Measurements from ENCODE around the gene PCDHGA11.
"Not testable (repeated sequence)": the region's sequence is repeated elsewhere in the genome, so short reads cannot be mapped to it uniquely, and the experiment has no call there.

The PCDHGA11 gene

DNA sequence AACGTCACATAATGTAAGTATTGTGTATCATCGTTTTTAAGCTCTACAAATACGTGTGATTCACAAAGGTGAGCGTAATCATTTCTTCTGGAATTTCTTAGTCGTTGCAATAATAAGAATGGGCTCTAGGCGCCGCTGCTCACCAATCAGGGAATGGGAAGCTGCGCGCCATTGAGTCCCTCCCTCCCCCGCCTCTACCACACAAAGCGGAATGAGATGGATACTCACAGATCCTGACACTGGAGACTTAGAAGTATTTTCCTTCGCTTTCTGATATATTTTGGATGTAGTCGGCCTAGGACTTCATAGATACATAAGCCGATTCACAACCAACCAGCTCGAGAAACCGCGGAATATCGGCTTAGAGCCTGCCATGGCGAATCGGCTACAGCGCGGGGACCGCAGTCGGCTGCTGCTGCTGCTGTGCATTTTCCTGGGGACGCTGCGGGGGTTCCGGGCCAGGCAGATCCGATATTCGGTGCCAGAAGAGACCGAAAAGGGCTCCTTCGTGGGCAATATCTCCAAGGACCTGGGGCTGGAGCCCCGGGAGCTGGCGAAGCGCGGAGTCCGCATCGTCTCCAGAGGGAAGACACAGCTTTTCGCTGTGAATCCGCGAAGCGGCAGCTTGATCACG, at the start of gene PCDHGA11:
PCDHGA11 (plus strand) TSS at position 197 of the 634 bp plus-strand sequence; CDS start at position 374, 177 bp downstream.
- no peak for DNase-seq

DNA sequence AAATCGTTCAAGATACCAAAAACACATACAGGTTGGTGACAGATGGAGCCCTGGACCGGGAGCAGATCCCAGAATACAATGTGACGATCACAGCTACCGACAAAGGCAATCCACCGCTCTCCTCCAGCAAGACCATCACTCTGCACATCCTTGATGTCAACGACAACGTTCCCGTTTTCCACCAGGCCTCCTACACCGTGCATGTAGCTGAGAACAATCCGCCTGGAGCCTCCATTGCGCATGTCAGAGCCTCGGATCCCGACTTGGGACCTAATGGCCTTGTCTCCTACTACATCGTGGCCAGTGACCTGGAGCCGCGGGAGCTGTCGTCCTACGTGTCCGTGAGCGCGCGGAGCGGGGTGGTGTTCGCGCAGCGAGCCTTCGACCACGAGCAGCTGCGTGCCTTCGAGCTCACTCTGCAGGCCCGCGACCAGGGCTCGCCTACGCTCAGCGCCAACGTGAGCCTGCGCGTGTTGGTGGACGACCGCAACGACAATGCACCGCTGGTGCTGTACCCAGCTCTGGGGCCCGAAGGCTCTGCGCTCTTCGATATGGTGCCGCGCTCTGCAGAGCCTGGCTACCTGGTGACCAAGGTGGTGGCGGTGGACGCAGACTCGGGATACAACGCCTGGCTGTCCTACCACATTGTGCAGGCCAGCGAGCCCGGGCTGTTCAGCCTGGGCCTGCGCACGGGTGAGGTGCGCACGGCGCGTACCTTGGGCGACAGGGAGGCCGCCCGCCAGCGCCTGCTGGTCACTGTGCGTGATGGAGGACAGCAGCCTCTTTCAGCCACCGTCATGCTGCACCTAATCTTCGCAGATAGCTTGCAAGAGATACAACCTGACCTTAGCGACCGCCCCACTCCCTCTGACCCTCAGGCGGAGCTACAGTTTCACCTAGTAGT, 49.0 kb upstream of the PCDHGA11 start:
- no peak for DNase-seq

DNA sequence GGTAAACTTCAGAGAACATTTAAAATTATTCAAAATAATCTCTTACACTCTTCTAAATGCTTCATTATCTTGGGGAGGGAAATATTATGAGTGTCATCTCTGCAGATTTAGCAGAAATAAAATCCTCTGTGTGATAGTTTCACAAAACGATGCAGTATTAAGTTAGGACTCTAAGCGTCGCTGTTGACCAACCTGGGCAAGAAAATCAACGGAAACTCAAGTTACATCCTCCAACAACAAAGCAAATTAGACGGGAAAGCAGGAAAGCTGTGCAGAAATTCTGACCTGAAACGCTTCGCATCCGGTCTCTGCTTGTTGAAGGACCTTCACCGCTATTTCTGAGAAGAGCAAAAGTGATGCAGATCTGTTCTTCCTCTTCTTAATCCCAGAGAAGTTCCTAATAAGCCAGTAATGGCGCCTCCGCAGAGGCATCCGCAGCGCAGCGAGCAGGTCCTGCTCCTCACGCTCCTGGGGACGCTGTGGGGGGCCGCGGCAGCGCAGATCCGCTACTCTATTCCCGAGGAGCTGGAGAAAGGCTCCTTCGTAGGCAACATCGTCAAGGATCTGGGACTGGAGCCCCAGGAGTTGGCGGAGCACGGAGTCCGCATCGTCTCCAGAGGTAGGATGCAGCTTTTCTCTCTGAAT, 47.1 kb upstream of the PCDHGA11 start, which contains the start of gene PCDHGA6:
PCDHGA6 (plus strand) TSS at position 219 of the 645 bp plus-strand sequence; CDS start at position 412, 193 bp downstream.
- no peak for DNase-seq

DNA sequence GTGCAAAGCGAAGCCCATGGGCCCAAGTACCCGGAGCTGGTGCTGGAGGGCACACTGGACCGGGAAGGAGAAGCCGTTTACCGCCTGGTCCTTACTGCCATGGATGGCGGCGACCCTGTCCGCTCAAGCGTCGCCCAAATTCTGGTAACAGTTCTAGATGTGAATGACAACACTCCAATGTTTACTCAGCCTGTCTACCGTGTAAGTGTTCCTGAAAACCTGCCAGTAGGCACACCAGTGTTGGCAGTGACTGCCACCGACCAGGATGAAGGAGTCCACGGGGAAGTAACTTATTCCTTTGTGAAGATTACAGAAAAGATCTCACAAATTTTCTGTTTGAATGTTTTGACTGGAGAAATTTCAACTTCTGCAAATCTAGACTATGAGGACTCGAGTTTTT, 46.2 kb upstream of the PCDHGA11 start:
- DNase-seq: no peak

DNA sequence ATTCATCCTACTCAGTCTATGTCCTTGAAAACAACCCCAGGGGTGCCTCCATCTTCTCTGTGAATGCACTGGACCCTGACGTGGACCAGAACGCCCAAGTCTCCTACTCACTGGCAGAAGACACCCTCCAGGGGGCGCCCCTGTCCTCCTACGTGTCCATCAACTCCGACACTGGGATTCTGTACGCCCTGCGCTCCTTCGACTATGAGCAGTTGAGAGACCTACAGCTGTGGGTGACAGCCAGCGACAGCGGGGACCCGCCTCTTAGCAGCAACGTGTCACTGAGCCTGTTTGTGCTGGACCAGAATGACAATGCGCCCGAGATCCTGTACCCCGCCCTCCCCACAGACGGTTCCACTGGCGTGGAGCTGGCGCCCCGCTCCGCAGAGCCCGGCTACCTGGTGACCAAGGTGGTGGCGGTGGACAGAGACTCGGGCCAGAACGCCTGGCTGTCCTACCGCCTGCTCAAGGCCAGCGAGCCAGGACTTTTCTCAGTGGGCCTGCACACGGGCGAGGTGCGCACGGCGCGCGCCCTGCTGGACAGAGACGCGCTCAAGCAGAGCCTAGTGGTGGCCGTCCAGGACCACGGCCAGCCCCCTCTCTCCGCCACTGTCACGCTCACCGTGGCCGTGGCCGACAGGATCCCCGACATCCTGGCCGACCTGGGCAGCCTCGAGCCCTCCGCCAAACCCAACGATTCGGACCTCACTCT, 45.3 kb upstream of the PCDHGA11 start:
- not testable (repeated sequence) for DNase-seq

DNA sequence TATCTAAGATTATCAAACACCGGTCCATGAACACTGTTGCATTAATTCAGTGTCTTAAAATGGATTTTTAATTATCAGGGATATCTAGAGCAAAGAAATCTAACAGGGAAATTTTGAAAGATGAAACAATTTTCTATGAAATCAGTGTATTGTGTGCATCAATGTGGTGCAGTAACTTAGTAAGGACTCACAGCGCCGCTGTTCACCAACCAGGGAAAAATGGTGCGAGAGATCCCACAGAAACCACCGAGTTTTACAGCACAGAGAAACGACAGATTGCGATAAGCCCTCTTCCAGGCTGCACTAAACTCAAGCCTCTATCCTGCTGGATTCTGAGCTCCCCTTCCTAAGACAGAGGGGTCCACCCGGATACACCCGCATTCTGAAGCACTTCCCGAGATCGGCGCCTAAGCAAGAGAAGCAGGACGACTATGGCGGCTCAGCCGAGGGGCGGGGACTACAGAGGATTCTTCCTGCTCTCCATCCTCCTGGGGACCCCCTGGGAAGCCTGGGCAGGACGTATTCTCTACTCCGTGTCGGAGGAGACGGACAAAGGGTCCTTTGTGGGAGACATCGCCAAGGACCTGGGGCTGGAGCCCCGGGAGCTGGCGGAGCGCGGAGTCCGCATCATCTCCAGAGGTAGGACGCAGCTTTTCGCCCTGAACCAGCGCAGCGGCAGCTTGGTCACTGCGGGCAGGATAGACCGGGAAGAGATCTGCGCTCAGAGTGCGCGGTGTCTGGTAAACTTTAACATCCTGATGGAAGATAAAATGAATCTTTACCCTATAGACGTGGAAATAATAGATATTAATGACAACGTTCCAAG, 38.2 kb upstream of the PCDHGA11 start, which contains the start of gene PCDHGA7:
PCDHGA7 (plus strand) TSS at position 274 of the 826 bp plus-strand sequence; CDS start at position 432, 158 bp downstream.
- DNase-seq: no peak

DNA sequence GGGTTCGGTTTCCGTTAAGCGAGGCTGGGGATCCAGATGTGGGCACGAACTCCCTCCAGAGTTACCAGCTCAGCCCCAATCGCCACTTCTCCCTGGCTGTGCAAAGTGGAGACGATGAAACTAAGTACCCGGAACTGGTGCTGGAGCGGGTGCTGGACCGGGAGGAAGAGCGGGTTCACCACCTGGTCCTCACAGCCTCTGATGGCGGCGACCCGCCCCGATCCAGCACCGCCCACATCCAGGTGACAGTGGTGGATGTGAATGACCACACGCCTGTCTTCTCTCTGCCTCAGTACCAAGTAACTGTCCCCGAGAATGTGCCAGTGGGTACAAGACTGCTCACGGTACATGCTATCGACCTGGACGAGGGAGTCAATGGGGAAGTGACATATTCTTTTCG, 37.5 kb upstream of the PCDHGA11 start:
- no peak for DNase-seq

DNA sequence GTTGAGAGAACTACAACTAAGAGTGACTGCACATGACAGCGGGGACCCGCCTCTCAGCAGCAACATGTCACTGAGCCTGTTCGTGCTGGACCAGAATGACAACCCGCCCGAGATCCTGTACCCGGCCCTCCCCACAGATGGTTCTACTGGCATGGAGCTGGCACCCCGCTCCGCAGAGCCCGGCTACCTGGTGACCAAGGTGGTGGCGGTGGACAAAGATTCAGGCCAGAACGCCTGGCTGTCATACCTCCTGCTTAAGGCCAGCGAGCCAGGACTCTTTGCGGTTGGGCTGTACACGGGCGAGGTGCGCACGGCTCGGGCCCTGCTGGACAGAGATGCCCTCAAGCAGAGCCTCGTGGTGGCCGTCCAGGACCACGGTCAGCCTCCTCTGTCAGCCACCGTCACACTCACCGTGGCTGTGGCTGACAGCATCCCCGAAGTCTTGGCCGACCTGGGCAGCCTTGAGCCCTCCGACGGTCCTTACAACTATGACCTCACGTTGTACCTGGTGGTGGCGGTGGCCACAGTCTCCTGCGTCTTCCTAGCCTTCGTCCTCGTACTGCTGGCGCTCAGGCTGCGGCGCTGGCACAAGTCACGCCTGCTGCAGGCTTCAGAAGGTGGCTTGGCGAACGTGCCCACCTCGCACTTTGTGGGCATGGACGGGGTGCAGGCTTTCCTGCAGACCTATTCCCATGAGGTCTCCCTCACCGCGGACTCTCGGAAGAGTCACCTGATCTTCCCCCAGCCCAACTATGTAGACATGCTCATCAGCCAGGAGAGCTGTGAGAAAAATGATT, 36.2 kb upstream of the PCDHGA11 start:
- DNase-seq: no peak

DNA sequence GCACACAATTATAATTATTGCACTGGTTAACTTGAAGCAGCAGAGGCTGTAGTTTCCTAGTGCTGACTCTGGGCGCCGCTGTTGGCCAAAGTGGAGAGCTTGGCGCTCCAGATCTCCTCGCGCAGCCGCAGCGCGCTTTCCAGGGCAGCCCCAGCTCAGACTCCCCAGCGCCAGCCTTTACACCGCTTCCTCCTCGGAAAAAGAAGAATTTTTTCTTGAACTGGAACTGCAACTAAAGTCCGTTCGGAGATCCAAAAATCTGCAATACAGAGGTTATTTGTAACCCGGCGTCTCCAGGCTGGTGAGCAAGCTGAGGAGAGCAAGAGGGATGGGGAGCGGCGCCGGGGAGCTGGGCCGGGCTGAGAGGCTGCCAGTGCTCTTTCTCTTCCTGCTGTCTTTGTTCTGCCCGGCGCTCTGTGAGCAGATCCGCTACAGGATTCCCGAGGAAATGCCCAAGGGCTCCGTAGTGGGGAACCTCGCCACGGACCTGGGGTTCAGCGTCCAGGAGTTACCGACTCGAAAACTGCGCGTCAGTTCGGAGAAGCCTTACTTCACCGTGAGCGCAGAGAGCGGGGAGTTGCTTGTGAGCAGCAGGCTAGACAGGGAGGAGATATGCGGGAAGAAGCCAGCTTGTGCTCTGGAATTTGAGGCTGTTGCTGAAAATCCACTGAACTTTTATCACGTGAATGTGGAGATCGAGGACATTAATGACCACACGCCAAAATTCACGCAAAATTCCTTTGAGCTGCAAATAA, 33.1 kb upstream of the PCDHGA11 start, which contains the start of gene PCDHGB4:
PCDHGB4 (plus strand) TSS at position 142 of the 755 bp plus-strand sequence; CDS start at position 329, 187 bp downstream.
- DNase-seq: not testable (repeated sequence)

DNA sequence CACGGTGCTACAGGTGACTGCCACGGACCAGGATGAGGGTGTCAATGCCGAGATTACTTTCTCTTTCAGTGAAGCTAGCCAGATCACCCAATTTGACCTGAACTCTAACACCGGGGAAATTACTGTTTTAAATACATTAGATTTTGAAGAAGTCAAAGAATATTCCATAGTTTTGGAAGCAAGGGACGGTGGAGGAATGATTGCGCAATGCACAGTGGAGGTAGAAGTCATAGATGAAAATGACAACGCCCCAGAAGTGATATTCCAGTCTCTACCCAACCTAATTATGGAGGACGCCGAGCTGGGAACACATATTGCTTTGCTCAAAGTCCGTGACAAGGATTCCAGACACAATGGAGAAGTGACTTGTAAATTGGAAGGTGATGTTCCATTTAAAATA, 32.2 kb upstream of the PCDHGA11 start:
- no peak for DNase-seq

DNA sequence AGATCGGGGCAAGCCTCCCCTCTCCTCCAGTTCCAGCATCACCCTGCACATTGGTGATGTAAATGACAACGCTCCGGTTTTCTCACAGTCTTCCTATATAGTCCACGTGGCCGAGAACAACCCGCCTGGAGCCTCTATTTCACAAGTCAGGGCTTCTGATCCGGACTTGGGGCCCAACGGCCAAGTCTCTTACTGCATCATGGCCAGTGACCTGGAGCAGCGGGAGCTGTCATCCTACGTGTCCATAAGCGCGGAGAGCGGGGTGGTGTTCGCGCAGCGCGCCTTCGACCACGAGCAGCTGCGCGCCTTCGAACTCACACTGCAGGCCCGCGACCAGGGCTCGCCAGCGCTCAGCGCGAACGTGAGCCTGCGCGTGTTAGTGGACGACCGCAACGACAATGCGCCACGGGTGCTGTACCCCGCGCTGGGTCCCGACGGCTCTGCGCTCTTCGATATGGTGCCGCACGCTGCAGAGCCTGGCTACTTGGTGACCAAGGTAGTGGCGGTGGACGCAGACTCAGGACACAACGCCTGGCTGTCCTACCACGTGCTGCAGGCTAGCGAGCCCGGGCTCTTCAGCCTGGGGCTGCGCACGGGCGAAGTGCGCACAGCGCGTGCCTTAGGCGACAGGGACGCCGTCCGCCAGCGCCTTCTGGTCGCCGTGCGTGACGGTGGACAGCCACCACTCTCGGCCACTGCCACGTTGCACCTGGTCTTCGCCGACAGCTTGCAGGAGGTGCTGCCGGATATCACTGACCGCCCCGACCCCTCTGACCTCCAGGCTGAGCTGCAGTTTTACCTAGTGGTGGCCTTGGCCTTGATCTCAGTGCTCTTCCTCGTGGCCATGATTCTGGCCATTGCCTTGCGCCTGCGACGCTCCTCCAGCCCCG, 31.5 kb upstream of the PCDHGA11 start:
- no peak for DNase-seq

DNA sequence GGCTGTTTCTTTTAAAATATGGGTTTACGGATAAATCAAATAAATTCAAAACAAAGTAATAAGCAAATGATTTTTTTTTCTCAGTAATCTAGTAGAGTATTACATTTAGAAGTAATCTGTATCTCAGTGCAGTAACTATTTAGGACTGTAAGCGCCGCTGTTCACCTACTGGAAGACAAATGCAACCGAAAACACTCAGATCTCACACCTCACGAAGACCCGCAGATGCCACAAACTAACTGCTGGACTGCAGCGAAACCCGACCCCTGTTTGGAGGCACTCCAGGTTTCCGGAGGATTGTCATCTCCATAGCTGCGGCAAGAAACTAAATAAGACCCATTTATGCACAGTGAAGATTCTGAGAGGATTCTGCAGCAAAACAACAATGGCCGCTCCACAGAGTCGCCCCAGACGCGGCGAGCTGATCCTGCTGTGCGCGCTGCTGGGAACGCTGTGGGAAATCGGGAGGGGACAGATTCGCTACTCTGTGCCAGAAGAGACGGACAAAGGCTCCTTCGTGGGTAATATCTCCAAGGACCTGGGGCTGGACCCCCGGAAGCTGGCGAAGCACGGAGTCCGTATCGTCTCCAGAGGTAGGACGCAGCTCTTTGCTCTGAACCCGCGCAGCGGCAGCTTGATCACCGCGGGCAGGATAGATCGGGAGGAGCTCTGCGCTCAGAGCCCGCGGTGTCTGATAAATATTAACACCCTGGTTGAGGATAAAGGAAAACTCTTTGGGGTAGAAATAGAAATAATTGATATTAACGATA, 28.2 kb upstream of the PCDHGA11 start, which contains the start of gene PCDHGA8:
PCDHGA8 (plus strand) TSS at position 205 of the 770 bp plus-strand sequence; CDS start at position 386, 181 bp downstream.
- no peak for DNase-seq

DNA sequence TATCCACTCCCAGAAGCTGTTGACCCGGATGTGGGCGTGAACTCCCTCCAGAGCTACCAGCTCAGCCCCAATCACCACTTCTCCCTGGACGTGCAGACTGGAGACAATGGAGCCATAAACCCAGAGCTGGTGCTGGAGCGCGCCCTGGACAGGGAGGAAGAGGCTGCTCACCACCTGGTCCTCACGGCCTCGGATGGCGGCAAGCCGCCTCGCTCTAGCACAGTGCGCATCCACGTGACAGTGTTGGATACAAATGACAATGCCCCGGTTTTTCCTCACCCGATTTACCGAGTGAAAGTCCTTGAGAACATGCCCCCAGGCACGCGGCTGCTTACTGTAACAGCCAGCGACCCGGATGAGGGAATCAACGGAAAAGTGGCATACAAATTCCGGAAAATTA, 27.6 kb upstream of the PCDHGA11 start:
- DNase-seq: no peak

DNA sequence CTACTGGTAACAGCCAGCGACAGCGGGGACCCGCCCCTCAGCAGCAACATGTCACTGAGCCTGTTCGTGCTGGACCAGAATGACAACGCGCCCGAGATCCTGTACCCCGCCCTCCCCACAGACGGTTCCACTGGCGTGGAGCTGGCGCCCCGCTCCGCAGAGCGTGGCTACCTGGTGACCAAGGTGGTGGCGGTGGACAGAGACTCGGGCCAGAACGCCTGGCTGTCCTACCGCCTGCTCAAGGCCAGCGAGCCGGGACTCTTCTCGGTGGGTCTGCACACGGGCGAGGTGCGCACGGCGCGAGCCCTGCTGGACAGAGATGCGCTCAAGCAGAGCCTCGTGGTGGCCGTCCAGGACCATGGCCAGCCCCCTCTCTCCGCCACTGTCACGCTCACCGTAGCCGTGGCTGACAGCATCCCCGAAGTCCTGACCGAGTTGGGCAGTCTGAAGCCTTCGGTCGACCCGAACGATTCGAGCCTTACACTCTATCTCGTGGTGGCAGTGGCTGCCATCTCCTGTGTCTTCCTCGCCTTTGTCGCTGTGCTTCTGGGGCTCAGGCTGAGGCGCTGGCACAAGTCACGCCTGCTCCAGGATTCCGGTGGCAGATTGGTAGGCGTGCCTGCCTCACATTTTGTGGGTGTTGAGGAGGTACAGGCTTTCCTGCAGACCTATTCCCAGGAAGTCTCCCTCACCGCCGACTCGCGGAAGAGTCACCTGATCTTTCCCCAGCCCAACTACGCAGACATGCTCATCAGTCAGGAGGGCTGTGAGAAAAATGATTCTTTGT, 26.3 kb upstream of the PCDHGA11 start:
- DNase-seq: not testable (repeated sequence)

DNA sequence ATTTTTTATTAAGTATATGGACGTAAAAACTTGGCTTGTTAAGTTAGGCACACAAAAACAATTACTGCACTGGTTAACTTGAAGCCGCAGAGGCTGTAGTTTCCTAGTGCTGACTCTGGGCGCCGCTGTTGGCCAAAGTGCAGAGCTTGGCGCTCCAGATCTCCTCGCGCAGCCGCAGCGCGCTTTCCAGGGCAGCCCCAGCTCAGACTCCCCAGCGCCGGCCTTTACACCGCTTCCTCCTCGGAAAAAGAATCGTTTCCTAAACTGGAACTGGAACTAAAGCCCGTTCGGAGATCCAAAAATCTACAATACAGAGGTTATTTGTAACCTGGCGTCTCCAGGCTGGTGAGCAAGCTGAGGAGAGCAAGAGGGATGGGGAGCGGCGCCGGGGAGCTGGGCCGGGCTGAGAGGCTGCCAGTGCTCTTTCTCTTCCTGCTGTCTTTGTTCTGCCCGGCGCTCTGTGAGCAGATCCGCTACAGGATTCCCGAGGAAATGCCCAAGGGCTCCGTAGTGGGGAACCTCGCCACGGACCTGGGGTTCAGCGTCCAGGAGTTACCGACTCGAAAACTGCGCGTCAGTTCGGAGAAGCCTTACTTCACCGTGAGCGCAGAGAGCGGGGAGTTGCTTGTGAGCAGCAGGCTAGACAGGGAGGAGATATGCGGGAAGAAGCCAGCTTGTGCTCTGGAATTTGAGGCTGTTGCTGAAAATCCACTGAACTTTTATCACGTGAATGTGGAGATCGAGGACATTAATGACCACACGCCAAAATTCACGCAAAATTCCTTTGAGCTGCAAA, 22.9 kb upstream of the PCDHGA11 start, which contains the start of gene PCDHGB5:
PCDHGB5 (plus strand) TSS at position 192 of the 796 bp plus-strand sequence; CDS start at position 373, 181 bp downstream.
- DNase-seq: not testable (repeated sequence)

DNA sequence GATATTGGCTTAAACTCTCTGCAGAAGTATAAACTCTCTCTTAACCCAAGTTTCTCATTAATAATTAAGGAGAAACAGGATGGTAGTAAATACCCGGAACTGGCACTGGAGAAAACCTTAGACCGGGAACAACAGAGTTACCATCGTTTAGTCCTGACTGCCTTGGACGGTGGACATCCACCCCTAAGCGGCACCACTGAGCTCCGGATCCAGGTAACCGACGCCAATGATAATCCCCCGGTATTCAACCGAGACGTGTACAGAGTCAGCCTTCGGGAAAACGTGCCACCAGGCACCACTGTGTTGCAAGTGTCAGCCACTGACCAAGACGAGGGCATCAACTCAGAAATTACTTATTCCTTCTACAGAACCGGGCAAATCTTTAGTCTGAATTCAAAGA, 22.2 kb upstream of the PCDHGA11 start:
- no peak for DNase-seq

Data from cortex of kidney (tissue), 1 donor.